Transverse colon (tissue), 4 donors: ENCODE measurements around the gene NAT16. TPM values are rescaled to one million over a fixed set of nuclear protein-coding genes. Genes with fewer than 3 reads are reported as not detected.

ENCODE experiments used
- DNase-seq: peaks from one replicate; pipeline ENCODE4 v3.0.0-alpha.2; 2019
- H3K27ac ChIP-seq, 4 donors: fragments of 200-600 bp; sonication (generic); 2 replicates each; pipeline ENCODE4 v1.5.1; 2016 to 2018; ENCODE audit warnings: inconsistent platforms in 4 of 4
- H3K27me3 ChIP-seq: fragments of 200-600 bp; sonication (generic); 2 replicates; pipeline ENCODE4 v1.5.1; 2017; ENCODE audit warnings: inconsistent platforms
- H3K36me3 ChIP-seq, 4 donors: fragments of 200-600 bp; sonication (generic); 2 replicates each; pipeline ENCODE4 v1.5.1; 2017 to 2019; ENCODE audit warnings: inconsistent platforms in 4 of 4
- H3K4me1 ChIP-seq, 4 donors: fragments of 200-600 bp; sonication (generic); 2 replicates each; pipeline ENCODE4 v1.5.1; 2017 to 2020; ENCODE audit warnings: inconsistent platforms in 4 of 4
- H3K4me3 ChIP-seq, 4 donors: fragments of 200-600 bp; sonication (generic); 1 replicate in 1 of 4; 2 replicates in 3 of 4; pipeline versions ENCODE4 v1.5.1 to v1.6.1; 2017 to 2019; ENCODE audit warnings: inconsistent platforms in 4 of 4
- H3K9me3 ChIP-seq, 2 donors: fragments of 200-600 bp; sonication (generic); 2 replicates each; pipeline ENCODE4 v1.5.1; 2017 to 2019; ENCODE audit warnings: inconsistent platforms in 2 of 2
- EP300 ChIP-seq: sonication (generic); formaldehyde crosslinking; IDR thresholded peaks from one replicate; pipeline ENCODE4 v1.6.1; 2017; ENCODE audit warnings: antibody characterized with exemption, low read depth
- POLR2A ChIP-seq: fragments of 450-650 bp; IDR thresholded peaks from one replicate; pipeline ENCODE4 v1.6.1; 2016; ENCODE audit warnings: antibody characterized with exemption, mild to moderate bottlenecking, moderate library complexity
- POLR2AphosphoS5 ChIP-seq, 3 donors: sonication (generic); formaldehyde crosslinking; IDR thresholded peaks; one replicate each; pipeline ENCODE4 v1.6.1; 2016; ENCODE audit warnings: antibody characterized with exemption in 3 of 3
- WGBS, 2 donors: methylation state at CpG; one replicate each; pipeline ENCODE4 v1.1.5; 2018; ENCODE audit warnings: low coverage in 1 of 2; 5-methylcytosine and 5-hydroxymethylcytosine counted together
- in situ Hi-C, 4 donors: fragments of 200-750 bp; cut with MboI; loops; one replicate each; pipeline versions ENCODE4 v1.15.0 to v1.15.1; 2017; ENCODE audit warnings: low sequenced_read_pairs in 3 of 4, low pct_ligation_motif_present in 1 of 4, low pct_unique_long_range_greater_than_20kb in 1 of 4
- intact Hi-C: fragments of 100-400 bp; cut with DNase I; formaldehyde crosslinking; loops from one replicate; pipeline ENCODE4 v1.15.1; 2023; ENCODE audit warnings: low total_unique reads
- total RNA-seq, 4 donors: library from RNA; depleted of rRNA; stranded (reverse); fragments of >200 nt; gene quantifications; one replicate each; pipeline ENCODE4 v1.1.0, GENCODE V29; 2016
- TF ChIP-seq, protein P1 (sequence below), 5 experiments: fragments of 200-600 bp in 3 of 5; fragments of 450-650 bp in 2 of 5; sonication (generic) in 3 of 5; IDR thresholded peaks; 1 replicate in 2 of 5; 2 replicates in 3 of 5; pipeline ENCODE4 v1.5.1; 2016 to 2017; ENCODE audit warnings: antibody characterized with exemption in 5 of 5, inconsistent platforms in 3 of 5, mild to moderate bottlenecking in 2 of 5, moderate library complexity in 1 of 5

NAT16 gene
- total RNA-seq, 4 donors from 2014 or later, result not detected

DNA sequence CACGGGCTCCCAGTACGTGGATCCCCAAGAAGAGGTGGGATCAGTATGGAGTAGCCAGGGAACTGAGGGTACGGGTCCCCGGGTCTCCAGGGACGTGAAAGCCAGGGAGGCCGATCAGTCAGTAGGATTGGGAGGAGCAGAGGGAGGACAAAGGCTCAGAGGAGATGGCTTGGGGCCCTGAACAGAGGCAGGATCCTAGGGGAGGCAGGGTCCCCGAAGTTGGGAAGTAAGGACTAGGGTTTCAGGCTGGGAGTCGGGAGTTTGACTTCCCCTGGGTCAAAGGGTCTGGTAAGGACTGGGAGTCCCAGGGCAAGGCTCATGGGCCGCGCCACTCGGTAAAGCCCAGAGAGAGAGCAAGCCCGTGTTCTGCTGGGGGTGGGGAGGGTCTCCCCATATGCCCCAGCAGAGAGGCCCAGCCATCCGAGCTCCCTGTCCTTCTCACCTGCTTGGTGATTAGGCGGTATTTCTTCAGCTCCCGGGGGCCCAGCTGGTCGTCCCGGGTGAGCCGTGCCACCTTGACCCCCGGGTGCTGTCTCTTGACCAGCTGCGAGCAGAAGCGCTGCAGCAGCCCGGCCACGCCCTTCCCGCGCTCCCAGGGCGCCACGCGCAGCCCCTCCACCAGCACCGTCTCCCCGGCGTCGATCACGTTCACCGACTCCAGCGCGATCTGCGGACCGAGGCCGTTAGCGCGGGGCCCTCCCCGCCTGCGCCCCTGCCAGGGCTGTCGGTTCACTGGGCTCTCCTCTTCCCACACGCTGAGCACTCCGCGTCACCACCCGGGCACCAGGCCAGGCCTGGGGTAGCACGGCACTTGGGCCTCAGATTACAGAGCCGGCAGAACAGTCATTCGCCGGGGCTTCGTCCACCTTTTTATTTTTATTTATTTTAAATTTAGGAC, 7.0 kb downstream of the NAT16 start:
- Histone ChIP-seq H3K4me3 (peak overlapping the region in 1 of 4 donors; percentile 15), H3K27ac (no peak overlapping the region), H3K27me3 (peaks cover 100% of the 10 kb centered on the region), H3K9me3 (no peaks in the 10 kb centered on the region), H3K4me1 (peaks cover 8 to 34% (median 33%) of the 10 kb centered on the region in 4 donors), H3K36me3 (no peaks in the 10 kb centered on the region)
- 3% methylated on average over 52 of the region's 53 CpGs; no CpG with 5 or more reads in 1 of the 2 donors for WGBS, 2 donors
- in situ Hi-C loops, result no loop called here
- DNase-seq, result peak; percentile 68
- intact Hi-C loops, result no loop called here
- TF ChIP-seq EP300 (no peak), POLR2AphosphoS5 (IDR thresholded peaks at IDR 0.05) (no peak), POLR2A (no peak)
- TF ChIP-seq, protein P1, sequence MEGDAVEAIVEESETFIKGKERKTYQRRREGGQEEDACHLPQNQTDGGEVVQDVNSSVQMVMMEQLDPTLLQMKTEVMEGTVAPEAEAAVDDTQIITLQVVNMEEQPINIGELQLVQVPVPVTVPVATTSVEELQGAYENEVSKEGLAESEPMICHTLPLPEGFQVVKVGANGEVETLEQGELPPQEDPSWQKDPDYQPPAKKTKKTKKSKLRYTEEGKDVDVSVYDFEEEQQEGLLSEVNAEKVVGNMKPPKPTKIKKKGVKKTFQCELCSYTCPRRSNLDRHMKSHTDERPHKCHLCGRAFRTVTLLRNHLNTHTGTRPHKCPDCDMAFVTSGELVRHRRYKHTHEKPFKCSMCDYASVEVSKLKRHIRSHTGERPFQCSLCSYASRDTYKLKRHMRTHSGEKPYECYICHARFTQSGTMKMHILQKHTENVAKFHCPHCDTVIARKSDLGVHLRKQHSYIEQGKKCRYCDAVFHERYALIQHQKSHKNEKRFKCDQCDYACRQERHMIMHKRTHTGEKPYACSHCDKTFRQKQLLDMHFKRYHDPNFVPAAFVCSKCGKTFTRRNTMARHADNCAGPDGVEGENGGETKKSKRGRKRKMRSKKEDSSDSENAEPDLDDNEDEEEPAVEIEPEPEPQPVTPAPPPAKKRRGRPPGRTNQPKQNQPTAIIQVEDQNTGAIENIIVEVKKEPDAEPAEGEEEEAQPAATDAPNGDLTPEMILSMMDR (IDR thresholded peaks at IDR 0.05), result no peak

DNA sequence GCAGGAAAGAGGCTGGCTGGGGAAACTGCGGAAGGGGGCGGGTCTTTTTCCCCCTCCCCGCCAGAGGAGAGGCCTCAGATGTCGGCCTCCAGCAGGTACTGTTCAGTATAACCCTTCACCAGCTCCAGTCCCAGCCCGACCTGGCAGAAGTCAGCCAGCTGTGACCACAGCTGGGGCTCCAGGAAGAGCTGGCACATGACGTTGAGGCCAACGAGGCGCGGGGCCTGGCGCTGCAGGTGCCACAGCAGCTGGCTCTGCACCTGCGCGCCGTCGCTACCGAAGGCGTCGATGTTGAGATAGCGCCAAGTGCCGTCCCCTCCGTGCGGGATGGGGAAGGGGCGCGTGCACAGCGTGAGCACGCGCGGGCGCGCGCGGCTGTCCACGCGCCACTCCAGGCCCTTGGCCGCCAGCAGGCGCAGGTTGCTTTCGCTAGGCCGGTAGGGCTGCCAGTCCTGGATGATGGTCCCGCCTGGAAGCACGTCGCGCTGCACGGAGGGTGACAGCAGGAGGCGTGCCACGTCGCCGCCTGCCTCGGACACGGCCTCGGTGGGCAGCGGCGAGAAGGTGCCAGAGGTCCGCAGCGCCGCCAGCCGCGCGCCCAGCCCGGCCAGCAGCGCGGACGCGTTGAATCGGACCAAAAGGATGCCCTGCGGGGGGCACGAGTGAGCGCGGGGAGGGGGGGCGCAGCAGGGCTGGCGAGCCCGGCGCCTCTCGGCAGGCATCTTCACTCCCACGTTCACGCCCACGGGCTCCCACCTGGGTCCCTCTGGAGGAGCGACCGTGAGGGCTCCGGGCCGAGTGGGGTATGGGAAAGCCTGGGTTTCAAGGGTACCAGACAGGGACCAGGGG, 7.9 kb downstream of the NAT16 start:
- H3K27ac ChIP-seq, result no peak overlapping the region
- whole genome bisulfite sequencing, 2 donors, result 11% methylated on average over 39 of the region's 79 CpGs; no CpG with 5 or more reads in 1 of the 2 donors
- H3K4me1 ChIP-seq, result peaks cover 8 to 34% (median 33%) of the 10 kb centered on the region in 4 donors
- no peak for TF ChIP-seq POLR2A
- no peak for TF ChIP-seq POLR2AphosphoS5 (IDR thresholded peaks at IDR 0.05)
- no peak for TF ChIP-seq EP300
- TF ChIP-seq, protein P1 (IDR thresholded peaks at IDR 0.05), result no peak
- intact Hi-C loops (no loop called here), in situ Hi-C loops (no loop called here)
- peaks cover 100% of the 10 kb centered on the region for H3K27me3 ChIP-seq
- H3K9me3 ChIP-seq, result no peaks in the 10 kb centered on the region
- no peaks in the 10 kb centered on the region for H3K36me3 ChIP-seq
- peak overlapping the region in 1 of 4 donors; percentile 20 for H3K4me3 ChIP-seq
- DNase-seq, result no peak

DNA sequence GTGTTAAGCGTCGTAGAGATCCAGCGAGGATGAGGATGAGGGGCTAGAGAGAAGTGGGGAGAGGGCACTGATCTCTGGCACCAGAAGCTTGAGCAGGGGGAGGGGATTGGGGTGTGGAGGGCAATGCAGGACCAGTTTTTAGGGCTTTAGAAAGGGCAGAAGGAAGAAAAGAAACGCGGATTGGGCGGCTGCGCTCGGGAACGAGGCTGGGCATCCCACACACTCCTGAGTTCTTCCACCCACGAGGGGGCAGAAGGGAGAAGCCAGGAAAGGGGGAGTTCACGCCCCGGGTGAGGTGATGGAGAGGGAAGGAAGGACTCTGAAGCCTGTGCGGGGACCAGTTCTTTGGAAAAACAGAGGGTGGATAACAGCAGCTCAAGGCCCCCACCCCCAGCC, 8.7 kb downstream of the NAT16 start:
- TF ChIP-seq POLR2A, result no peak
- TF ChIP-seq POLR2AphosphoS5 (IDR thresholded peaks at IDR 0.05), result no peak
- TF ChIP-seq, protein P1 (IDR thresholded peaks at IDR 0.05), result peak in 1 of 5 experiments; percentile 10
- no peak for TF ChIP-seq EP300
- intact Hi-C loops (no loop called here), in situ Hi-C loops (no loop called here)
- H3K9me3 ChIP-seq, result no peaks in the 10 kb centered on the region
- no peak overlapping the region for H3K27ac ChIP-seq
- DNase-seq, result no peak
- 0 to 4% methylated on average over 2 to 13 of the region's 13 CpGs for WGBS, 2 donors
- H3K36me3 ChIP-seq, result no peaks in the 10 kb centered on the region
- no peak overlapping the region for H3K4me3 ChIP-seq
- H3K4me1 ChIP-seq, result peaks cover 8 to 34% (median 33%) of the 10 kb centered on the region in 4 donors
- peaks cover 100% of the 10 kb centered on the region for H3K27me3 ChIP-seq
